Upper lobe of right lung (tissue), 1 donor: ENCODE measurements around the gene MARK1. TPM values are rescaled to one million over a fixed set of nuclear protein-coding genes. Genes with fewer than 3 reads are reported as not detected.

ENCODE experiments used
- ATAC-seq: fragments of 200-7000 bp; cut with Tn5 transposase; one replicate; pipeline ENCODE4 v1.9.1; 2020; ENCODE audit warnings: mild to moderate bottlenecking, moderate library complexity
- DNase-seq: peaks from one replicate; pipeline ENCODE4 v3.0.0-alpha.2; 2020
- H3K27ac ChIP-seq: fragments of 200-600 bp; one replicate; pipeline ENCODE4 v1.8.0; 2022
- H3K27me3 ChIP-seq: fragments of 200-600 bp; one replicate; pipeline ENCODE4 v1.8.0; 2022; ENCODE audit warnings: mild to moderate bottlenecking
- H3K36me3 ChIP-seq: fragments of 200-600 bp; one replicate; pipeline ENCODE4 v1.8.0; 2022
- H3K4me1 ChIP-seq: fragments of 200-600 bp; one replicate; pipeline ENCODE4 v1.8.0; 2022
- H3K4me3 ChIP-seq: fragments of 200-600 bp; one replicate; pipeline ENCODE4 v1.8.0; 2022; ENCODE audit warnings: mild to moderate bottlenecking
- H3K9me3 ChIP-seq: fragments of 200-600 bp; one replicate; pipeline ENCODE4 v1.8.0; 2022
- intact Hi-C: fragments of 100-400 bp; cut with DNase I; formaldehyde crosslinking; loops from one replicate; pipeline ENCODE4 v1.11.0; 2022
- total RNA-seq: library from RNA; stranded (reverse); fragmentation: NEBNext Ultra II Directional; extraction: Animal tissue kit (Norgen Biotek cat#: 25700); gene quantifications from one replicate; pipeline ENCODE4 v1.2.1, GENCODE V29; 2021
- TF ChIP-seq, protein P1 (sequence below): fragments of 200-600 bp; IDR thresholded peaks from one replicate; pipeline ENCODE4 v1.8.0; 2022; ENCODE audit warnings: antibody characterized with exemption
- donor health status: DM: no; HTN: yes; CAD: no; lungs with severe emphysema.

MARK1 gene
- total RNA-seq, 1 donor from 2014 or later, result 2.3 TPM

DNA sequence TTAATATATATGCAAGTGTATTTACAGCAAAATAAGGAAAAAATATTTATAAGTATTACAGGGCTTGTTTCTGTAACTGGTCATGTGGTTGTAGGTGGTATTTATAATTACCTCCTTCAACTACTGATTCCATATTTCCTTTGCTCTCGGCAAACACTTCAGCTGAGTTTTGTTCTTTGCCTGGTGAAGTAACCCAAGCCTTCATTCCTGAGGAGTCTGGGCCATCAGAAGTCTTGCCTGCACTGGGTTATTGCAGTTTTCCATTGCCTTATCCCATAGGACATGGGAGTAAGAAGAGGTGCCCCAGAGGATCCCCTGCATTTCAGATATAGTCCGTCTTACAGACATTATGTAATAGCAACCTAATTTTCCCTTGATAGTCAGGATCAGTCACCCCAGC is 23.8 kb downstream of the MARK1 start:
- intact Hi-C loops, result no loop called here

GRCh38 chr1:220552672-220553260 is 24.8 kb downstream of the MARK1 start:
- DNase-seq (no peak), ATAC-seq (no peak)
- Histone ChIP-seq H3K9me3 (no peaks in the 10 kb centered on the region), H3K36me3 (no peaks in the 10 kb centered on the region), H3K27ac (no peak overlapping the region), H3K4me3 (no peak overlapping the region), H3K27me3 (no peaks in the 10 kb centered on the region), H3K4me1 (no peaks in the 10 kb centered on the region)
- TF ChIP-seq, protein P1, sequence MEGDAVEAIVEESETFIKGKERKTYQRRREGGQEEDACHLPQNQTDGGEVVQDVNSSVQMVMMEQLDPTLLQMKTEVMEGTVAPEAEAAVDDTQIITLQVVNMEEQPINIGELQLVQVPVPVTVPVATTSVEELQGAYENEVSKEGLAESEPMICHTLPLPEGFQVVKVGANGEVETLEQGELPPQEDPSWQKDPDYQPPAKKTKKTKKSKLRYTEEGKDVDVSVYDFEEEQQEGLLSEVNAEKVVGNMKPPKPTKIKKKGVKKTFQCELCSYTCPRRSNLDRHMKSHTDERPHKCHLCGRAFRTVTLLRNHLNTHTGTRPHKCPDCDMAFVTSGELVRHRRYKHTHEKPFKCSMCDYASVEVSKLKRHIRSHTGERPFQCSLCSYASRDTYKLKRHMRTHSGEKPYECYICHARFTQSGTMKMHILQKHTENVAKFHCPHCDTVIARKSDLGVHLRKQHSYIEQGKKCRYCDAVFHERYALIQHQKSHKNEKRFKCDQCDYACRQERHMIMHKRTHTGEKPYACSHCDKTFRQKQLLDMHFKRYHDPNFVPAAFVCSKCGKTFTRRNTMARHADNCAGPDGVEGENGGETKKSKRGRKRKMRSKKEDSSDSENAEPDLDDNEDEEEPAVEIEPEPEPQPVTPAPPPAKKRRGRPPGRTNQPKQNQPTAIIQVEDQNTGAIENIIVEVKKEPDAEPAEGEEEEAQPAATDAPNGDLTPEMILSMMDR, result no peak
- intact Hi-C loops, result no loop called here

More for the DNA sequence above, 23.8 kb downstream of the MARK1 start:
- TF ChIP-seq, protein P1, result no peak
- no peaks in the 10 kb centered on the region for H3K36me3 ChIP-seq
- H3K27ac ChIP-seq, result no peak overlapping the region
- no peaks in the 10 kb centered on the region for H3K9me3 ChIP-seq
- ATAC-seq (peak; percentile 55), DNase-seq (no peak)
- H3K4me3 ChIP-seq, result no peak overlapping the region
- H3K27me3 ChIP-seq, result no peaks in the 10 kb centered on the region
- no peaks in the 10 kb centered on the region for H3K4me1 ChIP-seq

DNA sequence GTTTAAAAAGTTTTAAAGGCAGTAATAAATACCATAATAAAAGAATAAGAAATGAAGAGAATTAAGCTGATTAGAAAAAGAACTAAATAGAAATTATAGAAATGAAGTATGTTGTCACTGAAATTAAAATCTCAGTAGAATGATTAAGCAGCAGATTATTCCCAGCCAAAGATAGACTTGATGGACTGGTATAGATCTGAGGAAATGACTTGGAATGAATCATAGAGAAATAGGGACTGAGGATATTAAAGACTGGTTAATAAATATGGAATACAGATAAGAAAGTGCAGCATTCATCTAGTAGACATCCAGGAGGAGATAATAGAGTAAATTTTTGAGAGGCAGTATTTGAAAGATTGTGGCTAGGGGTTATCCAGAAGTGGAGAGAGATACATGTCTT is 28.7 kb downstream of the MARK1 start:
- DNase-seq (no peak), ATAC-seq (no peak)
- no peaks in the 10 kb centered on the region for H3K9me3 ChIP-seq
- TF ChIP-seq, protein P1, result no peak
- no peaks in the 10 kb centered on the region for H3K36me3 ChIP-seq
- H3K4me1 ChIP-seq, result no peaks in the 10 kb centered on the region
- no peaks in the 10 kb centered on the region for H3K27me3 ChIP-seq
- intact Hi-C loops, result no loop called here
- no peak overlapping the region for H3K27ac ChIP-seq
- no peak overlapping the region for H3K4me3 ChIP-seq

GRCh38 chr1:220563564-220563963 is 35.6 kb downstream of the MARK1 start:
- no peak for ATAC-seq
- no peak overlapping the region for H3K4me3 ChIP-seq
- H3K27me3 ChIP-seq, result no peaks in the 10 kb centered on the region
- H3K9me3 ChIP-seq, result no peaks in the 10 kb centered on the region
- intact Hi-C loops, result no loop called here
- H3K27ac ChIP-seq, result no peak overlapping the region
- H3K4me1 ChIP-seq, result no peaks in the 10 kb centered on the region
- TF ChIP-seq, protein P1, result no peak
- no peak for DNase-seq
- no peaks in the 10 kb centered on the region for H3K36me3 ChIP-seq

DNA sequence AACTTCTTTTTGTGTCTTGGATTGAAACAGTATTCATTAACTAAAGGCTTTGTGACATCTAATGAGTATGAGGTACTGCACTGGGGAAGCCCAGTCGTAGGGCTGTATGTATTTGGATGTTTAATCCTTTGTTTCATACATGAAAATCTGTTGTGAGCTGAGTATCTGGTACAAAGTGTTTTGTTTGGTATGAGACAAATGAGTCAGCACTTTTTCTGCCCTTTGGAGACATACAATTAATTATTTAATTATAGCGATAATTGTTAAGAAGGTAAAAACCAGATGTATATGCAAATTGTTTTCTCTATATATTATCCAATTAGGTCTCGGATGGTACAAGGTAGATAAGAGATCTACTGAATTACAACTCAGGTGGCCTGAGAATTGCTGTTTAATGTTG is 36.3 kb downstream of the MARK1 start:
- Histone ChIP-seq H3K27me3 (no peaks in the 10 kb centered on the region), H3K9me3 (no peaks in the 10 kb centered on the region), H3K36me3 (no peaks in the 10 kb centered on the region), H3K27ac (no peak overlapping the region), H3K4me1 (no peaks in the 10 kb centered on the region), H3K4me3 (no peak overlapping the region)
- intact Hi-C loops, result no loop called here
- TF ChIP-seq, protein P1, result no peak
- DNase-seq (no peak), ATAC-seq (no peak)

- Histone ChIP-seq H3K27ac (no peak overlapping the region), H3K9me3 (no peaks in the 10 kb centered on the region), H3K4me3 (no peak overlapping the region), H3K36me3 (no peaks in the 10 kb centered on the region), H3K27me3 (no peaks in the 10 kb centered on the region), H3K4me1 (no peaks in the 10 kb centered on the region)
- no peak for DNase-seq
- ATAC-seq, result no peak
- intact Hi-C loops, result no loop called here
- TF ChIP-seq, protein P1, result no peak
Measured at GRCh38 chr1:220565670-220566069, 37.7 kb downstream of the MARK1 start.
